Fibroblast of lung (primary cell): ENCODE measurements around the gene PMEPA1.

Experiments
- CTCF ChIP-seq, 2 donors: IDR thresholded peaks in 1 of 2; conservative IDR thresholded peaks in 1 of 2; 1 replicate in 1 of 2; 2 replicates in 1 of 2; pipeline ENCODE4 v1.5.1; 2011 to 2012; ENCODE audit warnings: low read length in 2 of 2, control low read depth in 1 of 2, inconsistent platforms in 1 of 2, low read depth in 1 of 2, mild to moderate bottlenecking in 1 of 2
- EZH2 ChIP-seq: IDR thresholded peaks from 2 replicates; pipeline ENCODE4 v1.5.1; 2012; ENCODE audit warnings: low read length, control low read depth, mild to moderate bottlenecking; ENCODE audit errors: missing control alignments

GRCh38 chr20:57672953-57673575 lies 36.8 kb downstream of the PMEPA1 start:
- no peak for TF ChIP-seq EZH2
- TF ChIP-seq CTCF (conservative IDR thresholded peaks at IDR 0.05 in 1 of 2, IDR thresholded peaks at IDR 0.05 in 1 of 2; ENCODE audit: low read depth in 1 of 2, low read length in 2 of 2), result no peak
